GM19240 (cell line): ENCODE results near the gene OR13C8.
"Not testable (repeated sequence)": the region's sequence is repeated elsewhere in the genome, so short reads cannot be mapped to it uniquely, and the experiment has no call there.

Source experiments
- DNase-seq: peaks from one replicate; pipeline ENCODE4 v3.0.0; 2011; ENCODE audit warnings: low spot score; ENCODE audit not compliant: insufficient read length

OR13C8 gene, protein sequence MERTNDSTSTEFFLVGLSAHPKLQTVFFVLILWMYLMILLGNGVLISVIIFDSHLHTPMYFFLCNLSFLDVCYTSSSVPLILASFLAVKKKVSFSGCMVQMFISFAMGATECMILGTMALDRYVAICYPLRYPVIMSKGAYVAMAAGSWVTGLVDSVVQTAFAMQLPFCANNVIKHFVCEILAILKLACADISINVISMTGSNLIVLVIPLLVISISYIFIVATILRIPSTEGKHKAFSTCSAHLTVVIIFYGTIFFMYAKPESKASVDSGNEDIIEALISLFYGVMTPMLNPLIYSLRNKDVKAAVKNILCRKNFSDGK

GRCh38 chr9:104568868-104569267 lies at the start of gene OR13C8:
Gene OR13C8, plus strand, starts transcription at chr9:104569168. Its CDS starts 0 bp downstream, at chr9:104569168.
- DNase-seq, result no peak

- not testable (repeated sequence) for DNase-seq
These were observed 48.7 kb upstream of the OR13C8 start for GRCh38 chr9:104520241-104520640.

DNA sequence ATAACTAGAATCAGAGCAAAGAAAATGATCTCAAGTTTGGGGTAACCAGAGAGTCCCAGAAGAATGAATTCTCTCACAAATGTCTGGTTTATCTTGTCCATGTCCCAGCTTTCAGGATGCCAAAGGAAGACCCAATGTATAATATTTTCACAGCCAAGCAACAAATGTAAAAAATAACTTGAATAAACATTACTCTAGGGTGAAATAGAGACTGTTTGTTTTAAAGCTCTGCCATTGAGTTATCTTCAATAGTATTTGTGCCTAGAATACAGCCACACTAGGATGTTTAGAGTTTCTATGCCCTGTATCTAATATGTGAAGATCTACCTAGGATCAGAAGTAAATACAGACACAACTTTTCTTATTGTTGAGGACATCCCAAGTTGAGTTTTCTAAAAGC lies 41.9 kb upstream of the OR13C8 start, which contains the start of gene OR13C4:
OR13C4 (minus strand) TSS at position 101 of the 400 bp plus-strand sequence; CDS start at position 101, 0 bp downstream.
- DNase-seq, result no peak

DNA sequence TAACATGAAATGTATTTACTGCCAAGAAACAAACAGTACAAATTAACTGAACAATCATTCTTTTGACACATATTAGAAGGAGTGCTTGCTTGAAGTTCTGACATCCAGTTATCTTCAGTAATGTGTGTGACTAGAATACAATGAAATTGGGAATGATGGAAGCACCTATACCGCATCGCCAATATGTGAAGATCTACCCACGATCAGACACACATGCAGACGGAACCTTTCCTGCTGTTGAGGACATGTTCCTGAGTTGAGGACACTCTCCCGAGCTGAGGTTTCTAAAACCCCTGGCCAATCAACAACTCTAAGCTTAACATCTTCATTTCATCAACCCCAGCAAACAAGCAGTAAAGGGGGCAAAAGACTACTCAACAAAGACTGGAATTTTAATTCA lies 32.2 kb upstream of the OR13C8 start, which contains the start of gene OR13C3:
OR13C3 (minus strand) TSS at position 101 of the 400 bp plus-strand sequence. CDS start 133 bp downstream, outside the sequence.
- DNase-seq, result no peak

GRCh38 chr9:104539275-104539674 lies 29.7 kb upstream of the OR13C8 start:
- DNase-seq, result no peak

DNA sequence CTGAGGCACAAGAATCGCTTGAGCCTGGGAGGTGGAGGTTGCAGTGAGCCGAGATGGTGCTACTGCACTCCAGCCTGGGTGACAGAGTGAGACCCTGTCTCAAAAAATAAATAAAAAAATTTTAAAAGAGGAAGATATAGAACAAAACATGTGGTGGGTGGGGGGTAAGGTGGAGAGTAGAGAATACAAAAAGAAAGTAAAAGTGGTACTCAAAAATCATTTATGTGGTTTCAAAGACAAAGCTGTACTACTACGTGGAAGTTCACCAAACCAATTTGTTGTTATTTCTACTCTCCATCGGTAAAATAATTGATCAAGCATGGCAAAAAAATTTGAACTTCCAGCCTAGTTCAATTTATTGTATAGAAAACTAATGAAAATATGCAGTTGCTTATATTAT lies 24.3 kb upstream of the OR13C8 start:
- DNase-seq, result no peak

DNA sequence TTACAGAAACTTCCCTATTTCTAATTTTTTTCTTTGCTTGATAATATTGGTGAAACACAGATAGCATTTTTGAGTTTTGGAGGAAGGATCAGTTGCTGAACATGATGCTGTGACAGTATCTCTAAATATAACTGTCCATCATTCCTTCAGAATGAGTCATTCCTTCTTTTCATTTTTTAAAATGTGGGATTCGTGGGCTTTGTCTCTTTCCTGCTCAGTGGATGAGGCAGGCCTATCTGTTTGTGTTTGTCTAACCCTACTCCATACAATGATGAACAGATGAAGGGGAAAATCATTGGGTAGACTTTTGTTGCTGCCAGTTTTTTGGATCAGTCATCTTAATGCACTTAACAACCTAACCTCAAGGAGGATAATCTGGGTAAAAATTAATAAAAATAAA lies 15.7 kb upstream of the OR13C8 start:
- no peak for DNase-seq

GRCh38 chr9:104555521-104555920 lies 13.4 kb upstream of the OR13C8 start:
- DNase-seq, result no peak

DNA sequence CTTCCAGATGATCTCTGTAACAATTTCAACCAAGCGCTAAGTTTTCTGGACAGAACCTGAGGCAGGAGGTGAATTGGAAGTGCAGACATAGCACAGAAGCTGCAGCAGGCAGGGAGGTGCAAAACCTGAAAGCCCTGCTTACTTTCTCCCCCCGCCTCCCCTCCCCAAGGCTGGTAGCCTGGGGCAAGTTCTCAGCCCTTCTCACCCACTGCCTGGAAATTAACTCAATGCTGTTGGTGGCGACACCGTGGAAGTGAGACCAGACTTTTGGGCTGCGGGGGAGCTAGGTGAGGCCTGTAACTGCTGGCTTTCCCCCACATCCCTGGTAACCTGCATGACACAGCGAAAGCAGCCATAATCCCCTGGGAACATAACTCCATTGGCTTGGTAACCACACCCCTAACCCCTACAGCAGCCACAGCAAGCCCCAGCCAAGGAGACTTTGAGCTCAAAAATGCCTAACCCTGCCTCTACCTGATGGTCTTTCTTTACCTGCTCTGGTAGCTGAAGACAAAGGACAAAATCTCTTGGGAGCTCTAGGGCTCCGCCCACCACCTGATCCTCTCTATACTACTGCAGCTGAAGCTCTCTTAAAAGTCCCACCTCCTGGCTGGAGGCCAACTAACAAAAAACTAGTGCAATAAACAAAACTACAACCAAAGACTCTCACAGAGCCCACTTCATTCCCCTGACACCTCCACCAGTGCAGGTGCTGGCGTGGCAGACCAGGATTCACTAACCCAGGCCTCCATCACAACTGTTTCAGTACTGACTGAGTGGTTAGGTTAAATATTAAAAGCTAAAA lies 11.9 kb upstream of the OR13C8 start:
- DNase-seq, result no peak

DNA sequence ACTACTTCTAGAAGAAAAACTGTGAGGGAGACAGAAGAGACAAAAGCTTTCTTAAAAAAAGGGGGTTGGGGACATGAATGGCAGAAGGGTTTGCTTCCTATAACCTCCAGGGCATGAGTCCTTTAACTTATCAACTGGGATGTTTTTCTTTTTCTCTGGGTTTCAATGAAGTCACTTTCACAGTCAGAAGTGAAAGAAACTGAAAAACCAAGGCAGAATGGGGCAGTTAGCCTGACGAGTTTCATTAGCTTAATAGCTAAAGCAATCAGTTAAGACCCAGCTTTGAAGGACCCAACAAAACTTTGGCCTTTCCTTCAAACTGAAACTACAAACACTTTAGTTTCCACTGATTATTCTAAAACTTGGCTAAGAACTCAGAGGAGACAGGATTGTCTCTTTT lies 4.6 kb upstream of the OR13C8 start:
- no peak for DNase-seq

- no peak for DNase-seq
These were observed 3.6 kb downstream of the OR13C8 start for GRCh38 chr9:104572612-104573011.

DNA sequence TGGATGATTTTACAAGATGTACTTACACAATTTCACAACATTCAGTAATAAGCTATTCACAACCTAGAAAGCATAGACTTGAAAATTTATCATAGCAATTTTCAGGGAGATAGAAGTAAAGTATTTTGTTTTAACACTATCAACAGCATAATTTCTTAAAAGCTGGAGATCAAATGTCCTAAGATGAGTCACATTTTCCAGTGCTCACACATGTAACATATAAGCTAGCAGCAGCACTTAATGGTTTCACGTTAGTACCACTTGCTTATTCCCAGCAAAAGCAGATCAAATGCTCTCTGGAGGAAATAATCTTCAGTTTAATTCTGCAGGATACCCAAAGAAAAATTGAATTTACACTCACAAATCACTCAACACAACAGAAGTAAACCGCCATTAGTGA lies 6.5 kb downstream of the OR13C8 start:
- no peak for DNase-seq

DNA sequence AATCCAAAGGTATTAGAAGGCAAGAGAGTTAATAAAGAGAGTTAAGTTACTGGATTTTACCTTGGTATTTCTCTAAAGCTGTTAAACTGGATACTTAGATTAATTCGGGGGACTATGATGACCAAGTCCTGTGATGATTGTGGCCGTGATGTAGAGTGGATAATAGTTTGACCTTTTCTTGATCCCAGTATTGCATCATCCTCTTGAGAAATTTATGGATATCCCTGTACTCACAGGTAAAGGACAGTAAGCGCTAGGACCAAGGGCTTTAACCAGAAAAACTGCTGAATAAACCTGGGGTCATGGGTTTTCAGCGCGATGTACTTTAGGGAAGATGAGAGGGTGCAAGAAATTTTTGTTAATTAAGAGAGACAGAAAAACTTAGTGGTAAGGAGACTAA lies 8.3 kb downstream of the OR13C8 start:
- no peak for DNase-seq

DNA sequence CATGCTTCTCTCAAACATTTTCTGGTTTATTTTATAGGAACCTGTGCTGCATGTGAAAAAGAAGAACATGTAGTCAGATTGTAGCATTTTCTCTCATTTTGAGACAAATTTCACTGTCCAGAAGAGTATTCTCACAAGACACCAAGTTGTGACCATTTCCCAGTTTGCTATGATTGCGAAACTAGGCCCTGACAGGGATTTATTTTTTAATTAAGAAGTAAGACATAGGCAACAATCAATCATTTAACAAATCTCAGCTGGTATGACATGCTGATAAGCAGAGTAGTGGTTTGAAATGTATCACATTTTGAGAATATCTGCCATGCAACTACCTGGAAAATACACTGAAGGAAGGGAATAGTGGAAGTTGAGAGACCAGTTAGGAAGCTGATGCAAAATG lies 11.6 kb downstream of the OR13C8 start:
- no peak for DNase-seq

GRCh38 chr9:104586496-104587180 lies 17.7 kb downstream of the OR13C8 start:
- DNase-seq, result no peak

DNA sequence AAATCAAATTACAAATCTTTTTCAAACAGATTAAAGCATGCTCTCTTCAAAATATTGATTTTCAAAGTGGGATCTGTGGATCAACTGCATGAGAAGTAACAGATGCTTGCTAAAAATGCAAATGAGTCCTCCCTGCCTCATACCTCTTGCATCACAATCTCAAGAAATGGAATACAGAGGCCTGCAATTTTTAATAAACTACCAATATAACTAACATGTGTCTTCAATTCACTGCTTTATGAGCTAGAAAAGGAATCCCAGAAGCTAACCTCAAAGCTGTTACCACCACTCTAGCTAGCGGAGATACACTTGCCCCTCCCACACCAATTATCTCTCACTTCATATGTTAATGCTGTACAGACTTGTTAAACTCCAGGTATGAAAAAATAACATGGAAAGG lies 20.7 kb downstream of the OR13C8 start:
- no peak for DNase-seq

DNA sequence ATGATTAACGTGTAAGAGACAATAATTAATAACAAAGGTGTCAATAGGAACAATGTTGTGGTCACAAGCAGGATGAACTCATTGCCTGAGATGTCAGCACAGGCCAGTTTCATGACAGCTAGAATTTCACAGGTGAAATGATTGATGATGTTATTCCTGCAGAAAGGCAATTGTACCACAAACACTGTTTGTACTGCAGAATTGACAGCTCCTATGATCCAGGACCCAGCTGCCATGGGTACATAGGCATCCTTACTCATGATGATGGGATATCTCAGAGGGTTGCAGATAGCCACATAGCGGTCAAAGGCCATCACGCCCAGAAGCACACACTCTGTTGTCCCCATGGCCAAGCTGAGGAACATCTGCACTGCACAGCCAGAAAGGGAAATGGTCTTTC lies 29.8 kb downstream of the OR13C8 start:
- not testable (repeated sequence) for DNase-seq

- DNase-seq, result not testable (repeated sequence)
These were observed 30.3 kb downstream of the OR13C8 start, which contains the start of gene OR13C5 for GRCh38 chr9:104599313-104599712. Gene OR13C5, minus strand, starts transcription at chr9:104599413. Its CDS starts 0 bp downstream, at chr9:104599413.

DNA sequence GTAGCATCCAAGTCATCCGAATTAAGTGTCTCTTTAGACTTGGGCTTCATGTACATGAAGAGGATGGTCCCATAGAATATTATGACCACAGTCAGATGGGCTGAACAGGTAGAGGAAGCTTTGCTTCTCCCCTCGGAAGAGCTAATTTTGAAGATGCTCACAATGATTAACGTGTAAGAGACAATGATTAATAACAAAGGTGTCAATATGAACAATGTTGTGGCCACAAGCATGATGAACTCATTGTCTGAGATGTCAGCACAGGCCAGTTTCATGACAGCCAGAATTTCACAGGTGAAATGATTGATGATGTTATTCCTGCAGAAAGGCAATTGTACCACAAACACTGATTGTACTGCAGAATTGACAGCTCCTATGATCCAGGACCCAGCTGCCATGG lies 35.8 kb downstream of the OR13C8 start:
- DNase-seq, result no peak

GRCh38 chr9:104605527-104605926 lies 36.6 kb downstream of the OR13C8 start, which contains the start of gene OR13C2:
Gene OR13C2, minus strand, starts transcription at chr9:104605627. Its CDS starts 0 bp downstream, at chr9:104605627.
- DNase-seq, result not testable (repeated sequence)

DNA sequence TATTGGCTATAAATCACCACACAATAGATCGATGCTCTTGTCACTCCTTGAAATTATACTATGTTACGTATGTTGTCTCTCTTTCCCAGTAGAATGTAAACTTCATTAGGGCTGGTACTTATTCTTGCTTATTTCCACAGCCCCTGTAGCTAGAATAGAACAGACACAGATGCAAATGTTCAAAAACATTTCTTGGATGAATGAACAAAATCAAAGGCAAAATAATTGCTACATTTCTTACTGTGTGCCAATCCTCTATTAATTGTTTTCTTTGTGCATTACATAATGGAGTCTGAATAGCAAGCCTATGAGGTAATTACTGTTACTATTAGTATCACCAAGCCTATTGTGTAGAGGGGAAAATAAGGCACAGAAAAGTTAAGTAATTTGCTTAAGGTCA lies 37.2 kb downstream of the OR13C8 start:
- no peak for DNase-seq

DNA sequence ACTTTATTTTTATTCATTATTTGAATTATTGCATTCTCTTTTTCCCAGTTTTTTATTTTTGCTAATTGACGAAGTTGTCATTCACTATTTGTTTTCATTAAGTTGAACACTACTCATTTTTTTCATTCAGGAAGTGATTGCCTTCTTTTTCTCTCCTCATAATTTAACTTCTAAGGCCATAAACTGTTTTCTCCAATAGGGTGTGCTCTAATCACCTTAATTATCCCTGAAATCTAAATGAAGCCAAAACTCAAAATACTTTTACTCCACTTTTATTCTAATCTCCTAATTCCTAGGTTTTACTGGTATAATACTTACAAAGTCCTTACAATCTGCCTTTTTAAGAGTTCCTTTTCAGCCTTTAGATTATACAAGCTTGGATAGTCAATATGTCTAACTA lies 39.4 kb downstream of the OR13C8 start:
- DNase-seq, result no peak
